Measurements from ENCODE around the gene MAGEB6.
"Not testable (repeated sequence)": the region's sequence is repeated elsewhere in the genome, so short reads cannot be mapped to it uniquely, and the experiment has no call there.

Gene MAGEB6

GRCh38 chrX:26192204-26192603, at the start of gene MAGEB6:
Gene MAGEB6, plus strand, starts transcription at chrX:26192440. Its CDS starts 1,407 bp downstream, at chrX:26193847.
- Histone ChIP-seq H3K9me3 (ENCODE audit: control insufficient read depth, low read length) (no peaks in the 10 kb centered on the region), H3K36me3 (ENCODE audit: control insufficient read depth, insufficient read depth, low read length, severe bottlenecking) (no peaks in the 10 kb centered on the region), H3K27me3 (replicated peaks; ENCODE audit: control insufficient read depth, insufficient read depth, low read length) (no peaks in the 10 kb centered on the region), H3K4me1 (ENCODE audit: control insufficient read depth, insufficient read depth, low read length) (no peaks in the 10 kb centered on the region), H3K4me3 (ENCODE audit: low read length) (no peak within 1 kb of the TSS), H3K9ac (ENCODE audit: low read length) (no peak within 1 kb of the TSS)
- DNase-seq (ENCODE audit: low read depth), result no peak

GRCh38 chrX:26146024-26146423, 46.2 kb upstream of the MAGEB6 start:
- Histone ChIP-seq H3K36me3 (ENCODE audit: control insufficient read depth, insufficient read depth, low read length, severe bottlenecking) (no peaks in the 10 kb centered on the region), H3K9me3 (ENCODE audit: control insufficient read depth, low read length) (no peaks in the 10 kb centered on the region), H3K4me1 (ENCODE audit: control insufficient read depth, insufficient read depth, low read length) (no peaks in the 10 kb centered on the region), H3K4me3 (ENCODE audit: low read length) (no peak overlapping the region), H3K9ac (ENCODE audit: low read length) (no peak overlapping the region), H3K27me3 (replicated peaks; ENCODE audit: control insufficient read depth, insufficient read depth, low read length) (no peaks in the 10 kb centered on the region)
- DNase-seq (ENCODE audit: low read depth), result no peak

DNA sequence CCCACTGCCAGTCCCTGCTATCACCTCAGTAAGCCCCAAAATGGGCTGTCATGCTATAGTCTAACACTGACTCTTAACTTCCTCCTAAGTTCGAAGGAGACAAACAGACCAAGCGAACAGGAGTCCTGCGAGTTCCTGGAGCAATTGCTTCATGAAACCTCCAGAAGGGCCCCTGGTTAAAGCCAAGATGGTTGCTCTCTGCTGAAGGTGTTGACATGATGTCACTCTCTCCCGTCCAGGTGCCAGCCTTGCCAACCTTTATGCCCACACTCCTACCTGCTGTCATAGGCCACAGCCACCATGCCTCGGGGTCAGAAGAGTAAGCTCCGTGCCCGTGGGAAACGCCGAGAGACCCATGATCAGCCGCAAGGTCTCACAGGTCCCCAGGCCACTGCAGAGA, 31.9 kb upstream of the MAGEB6 start, which contains the start of gene MAGEB6B:
Gene MAGEB6B, plus strand, starts transcription at position 301 of the 400 bp plus-strand sequence. Its CDS starts 0 bp downstream, at position 301.
- DNase-seq (ENCODE audit: low read depth), result no peak
- H3K9me3 ChIP-seq (ENCODE audit: control insufficient read depth, low read length), result no peaks in the 10 kb centered on the region
- no peaks in the 10 kb centered on the region for H3K27me3 ChIP-seq (replicated peaks; ENCODE audit: control insufficient read depth, insufficient read depth, low read length)
- H3K9ac ChIP-seq (ENCODE audit: low read length), result no peak within 1 kb of the TSS
- no peaks in the 10 kb centered on the region for H3K36me3 ChIP-seq (ENCODE audit: control insufficient read depth, insufficient read depth, low read length, severe bottlenecking)
- no peak within 1 kb of the TSS for H3K4me3 ChIP-seq (ENCODE audit: low read length)
- H3K4me1 ChIP-seq (ENCODE audit: control insufficient read depth, insufficient read depth, low read length), result no peaks in the 10 kb centered on the region

- Histone ChIP-seq H3K4me1 (ENCODE audit: control insufficient read depth, insufficient read depth, low read length) (no peaks in the 10 kb centered on the region), H3K9ac (ENCODE audit: low read length) (no peak overlapping the region), H3K27me3 (replicated peaks; ENCODE audit: control insufficient read depth, insufficient read depth, low read length) (no peaks in the 10 kb centered on the region), H3K36me3 (ENCODE audit: control insufficient read depth, insufficient read depth, low read length, severe bottlenecking) (no peaks in the 10 kb centered on the region), H3K4me3 (ENCODE audit: low read length) (no peak overlapping the region), H3K9me3 (ENCODE audit: control insufficient read depth, low read length) (no peaks in the 10 kb centered on the region)
- DNase-seq (ENCODE audit: low read depth), result no peak
Observed at GRCh38 chrX:26203561-26203960, 11.3 kb downstream of the MAGEB6 start.

DNA sequence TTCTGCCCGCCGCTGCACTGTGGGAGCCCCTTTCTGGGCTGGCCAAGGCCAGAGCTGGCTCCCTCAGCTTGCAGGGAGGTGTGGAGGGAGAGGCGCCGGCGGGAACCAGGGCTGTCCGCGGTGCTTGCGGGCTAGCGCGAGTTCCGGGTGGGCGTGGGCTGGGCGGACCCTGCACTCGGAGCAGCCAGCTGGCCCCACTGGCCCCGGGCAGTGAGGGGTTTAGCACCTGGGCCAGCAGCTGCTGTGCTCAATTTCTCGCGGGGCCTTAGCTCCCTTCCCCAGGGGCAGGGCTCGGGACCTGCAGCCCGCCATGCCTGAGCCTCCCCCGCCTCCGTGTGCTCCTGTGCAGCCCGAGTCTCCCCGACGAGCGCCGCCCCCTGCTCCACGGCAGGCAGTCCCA, 12.5 kb downstream of the MAGEB6 start:
- H3K36me3 ChIP-seq (ENCODE audit: control insufficient read depth, insufficient read depth, low read length, severe bottlenecking); H3K4me3 ChIP-seq (ENCODE audit: low read length); H3K27me3 ChIP-seq (replicated peaks; ENCODE audit: control insufficient read depth, insufficient read depth, low read length); H3K4me1 ChIP-seq (ENCODE audit: control insufficient read depth, insufficient read depth, low read length); DNase-seq (ENCODE audit: low read depth); H3K9me3 ChIP-seq (ENCODE audit: control insufficient read depth, low read length); H3K9ac ChIP-seq (ENCODE audit: low read length): not testable (repeated sequence)

GRCh38 chrX:26208012-26208411, 15.8 kb downstream of the MAGEB6 start:
- Histone ChIP-seq H3K9ac (ENCODE audit: low read length) (no peak overlapping the region), H3K4me1 (ENCODE audit: control insufficient read depth, insufficient read depth, low read length) (no peaks in the 10 kb centered on the region), H3K4me3 (ENCODE audit: low read length) (no peak overlapping the region), H3K9me3 (ENCODE audit: control insufficient read depth, low read length) (no peaks in the 10 kb centered on the region), H3K27me3 (replicated peaks; ENCODE audit: control insufficient read depth, insufficient read depth, low read length) (no peaks in the 10 kb centered on the region), H3K36me3 (ENCODE audit: control insufficient read depth, insufficient read depth, low read length, severe bottlenecking) (no peaks in the 10 kb centered on the region)
- DNase-seq (ENCODE audit: low read depth), result no peak

- DNase-seq (ENCODE audit: low read depth), result no peak
- Histone ChIP-seq H3K4me3 (ENCODE audit: low read length) (no peak within 1 kb of the TSS), H3K9ac (ENCODE audit: low read length) (no peak within 1 kb of the TSS), H3K36me3 (ENCODE audit: control insufficient read depth, insufficient read depth, low read length, severe bottlenecking) (no peaks in the 10 kb centered on the region), H3K9me3 (ENCODE audit: control insufficient read depth, low read length) (no peaks in the 10 kb centered on the region), H3K27me3 (replicated peaks; ENCODE audit: control insufficient read depth, insufficient read depth, low read length) (no peaks in the 10 kb centered on the region), H3K4me1 (ENCODE audit: control insufficient read depth, insufficient read depth, low read length) (no peaks in the 10 kb centered on the region)
Observed at GRCh38 chrX:26215869-26216268, 23.6 kb downstream of the MAGEB6 start, which contains the start of gene MAGEB5. Gene MAGEB5, plus strand, starts transcription at chrX:26216169. Its CDS starts 1,133 bp downstream, at chrX:26217302.

DNA sequence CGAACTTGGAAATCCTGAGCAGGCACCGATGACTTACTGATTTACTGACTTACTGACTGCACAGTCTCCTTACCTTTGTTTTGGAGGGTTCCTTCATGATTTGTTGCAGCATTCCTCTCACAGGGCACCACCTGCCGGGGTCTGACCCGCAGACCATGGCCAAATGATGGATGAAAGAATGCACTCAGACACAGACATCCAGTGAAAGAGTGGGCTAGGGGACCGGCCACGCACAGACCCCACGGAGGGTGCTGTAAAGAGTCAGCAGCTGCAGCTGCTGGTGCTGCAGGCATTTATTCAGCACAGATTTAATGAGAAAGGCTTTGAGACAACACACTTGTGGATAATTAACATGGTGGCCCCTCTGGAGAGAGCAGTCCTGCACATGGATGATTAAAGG, 27.1 kb downstream of the MAGEB6 start:
- Histone ChIP-seq H3K27me3 (replicated peaks; ENCODE audit: control insufficient read depth, insufficient read depth, low read length) (no peaks in the 10 kb centered on the region), H3K4me1 (ENCODE audit: control insufficient read depth, insufficient read depth, low read length) (no peaks in the 10 kb centered on the region), H3K4me3 (ENCODE audit: low read length) (no peak overlapping the region), H3K36me3 (ENCODE audit: control insufficient read depth, insufficient read depth, low read length, severe bottlenecking) (no peaks in the 10 kb centered on the region), H3K9ac (ENCODE audit: low read length) (no peak overlapping the region), H3K9me3 (ENCODE audit: control insufficient read depth, low read length) (no peaks in the 10 kb centered on the region)
- no peak for DNase-seq (ENCODE audit: low read depth)

DNA sequence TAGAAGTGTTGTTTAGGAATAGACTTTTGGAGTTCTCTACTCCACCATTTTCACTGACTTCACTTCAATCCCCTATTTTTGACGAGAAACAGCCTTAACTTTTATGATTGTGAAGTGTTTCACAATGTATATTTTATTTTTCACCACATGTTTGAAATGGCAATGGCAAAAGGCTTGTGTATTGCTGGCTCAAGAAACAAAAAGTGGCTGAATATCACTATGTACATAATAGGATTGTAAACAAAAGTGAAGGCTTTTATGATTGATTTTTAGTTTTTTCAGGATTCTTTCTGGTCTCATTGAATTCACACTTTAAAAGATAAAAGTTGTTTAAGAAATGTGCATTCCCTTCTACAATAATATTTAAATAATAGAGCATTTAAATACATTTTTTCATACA, 41.9 kb downstream of the MAGEB6 start:
- H3K9ac ChIP-seq (ENCODE audit: low read length), result no peak overlapping the region
- H3K9me3 ChIP-seq (ENCODE audit: control insufficient read depth, low read length), result peaks cover 3% of the 10 kb centered on the region
- H3K4me1 ChIP-seq (ENCODE audit: control insufficient read depth, insufficient read depth, low read length), result no peaks in the 10 kb centered on the region
- H3K27me3 ChIP-seq (replicated peaks; ENCODE audit: control insufficient read depth, insufficient read depth, low read length), result no peaks in the 10 kb centered on the region
- no peak overlapping the region for H3K4me3 ChIP-seq (ENCODE audit: low read length)
- no peak for DNase-seq (ENCODE audit: low read depth)
- H3K36me3 ChIP-seq (ENCODE audit: control insufficient read depth, insufficient read depth, low read length, severe bottlenecking), result no peaks in the 10 kb centered on the region

Measured in adipocyte (in vitro differentiated cells).